A549 (cell line): ENCODE results near the gene STAT4. TPM values are rescaled to one million over a fixed set of nuclear protein-coding genes. Genes with fewer than 3 reads are reported as not detected.

ENCODE experiments used
- ATAC-seq, 2 experiments: fragments of 200-7000 bp in 1 of 2; fragments of >200 bp in 1 of 2; cut with Nextera tagmentation in 1 of 2; cut with Tn5 transposase in 1 of 2; 3 replicates each; pipeline versions ENCODE4 v1.8.0 to v1.9.1; 2018 to 2020; ENCODE audit warnings: mild to moderate bottlenecking in 1 of 2, moderate library complexity in 1 of 2
- CTCF ChIA-PET: fragments of 300-600 bp; sonication (Branson Sonifier 250); formaldehyde crosslinking; extraction: SDS; loops from one replicate; lab custom pipeline; 2021; ENCODE audit warnings: antibody characterized with exemption, inconsistent platforms; lab: Yijun Ruan, JAX
- POLR2A ChIA-PET: fragments of 350-600 bp; formaldehyde crosslinking; extraction: SDS; loops from one replicate; lab custom pipeline; 2021; ENCODE audit warnings: antibody characterized with exemption, inconsistent platforms; lab: Yijun Ruan, JAX
- DNase-seq, 2 experiments: peaks; one replicate each; pipeline versions ENCODE4 v3.0.0 to v3.0.0-alpha.2; 2011 to 2016; ENCODE audit warnings: low read depth in 1 of 2, low spot score in 1 of 2
- FAIRE-seq: peaks from 2 replicates; lab custom pipeline; 2011; peaks lifted over from hg19 to GRCh38; lab: Jason Lieb, UNC
- H3K27ac ChIP-seq, 2 experiments: fragments of >200 bp; sonication (Bioruptor Twin); formaldehyde crosslinking; 3 replicates each; pipeline ENCODE4 v1.5.1; 2016 to 2017
- H3K4me1 ChIP-seq: fragments of >200 bp; sonication (Bioruptor Twin); formaldehyde crosslinking; 3 replicates; pipeline ENCODE4 v1.6.1; 2016
- H3K4me2 ChIP-seq: fragments of >200 bp; sonication (Bioruptor Twin); formaldehyde crosslinking; 3 replicates; pipeline ENCODE4 v1.6.1; 2016
- H3K4me3 ChIP-seq: fragments of >200 bp; sonication (Bioruptor Twin); formaldehyde crosslinking; 3 replicates; pipeline ENCODE4 v1.5.1; 2016
- H3K9me3 ChIP-seq: fragments of >200 bp; sonication (Bioruptor Twin); formaldehyde crosslinking; 3 replicates; pipeline ENCODE4 v1.6.1; 2016
- CEBPB ChIP-seq, 2 experiments: fragments of >200 bp in 1 of 2; sonication (Bioruptor Twin) in 1 of 2; formaldehyde crosslinking in 1 of 2; IDR thresholded peaks; 2 replicates each; pipeline ENCODE4 v1.6.1; 2012 to 2016
- EHF ChIP-seq: fragments of 250-450 bp; sonication (Bioruptor Pico); IDR thresholded peaks from 2 replicates; pipeline ENCODE4 v1.5.0; 2020; ENCODE audit warnings: mild to moderate bottlenecking
- ELK1 ChIP-seq: fragments of 150-350 bp; IDR thresholded peaks from 2 replicates; pipeline ENCODE4 v1.6.1; 2014; ENCODE audit warnings: low read depth, mild to moderate bottlenecking, low read length
- GATA3 ChIP-seq: IDR thresholded peaks from 2 replicates; pipeline ENCODE4 v1.6.1; 2012; ENCODE audit warnings: borderline replicate concordance
- HDAC2 ChIP-seq: fragments of 200-600 bp; sonication (generic); IDR thresholded peaks from 2 replicates; pipeline ENCODE4 v1.6.1; 2016
- NFE2L2 ChIP-seq: fragments of 150-350 bp; conservative IDR thresholded peaks from 2 replicates; pipeline ENCODE4 v1.6.1; 2014; ENCODE audit warnings: low read length
- POLR2A ChIP-seq: IDR thresholded peaks from 2 replicates; pipeline ENCODE4 v1.6.1; 2012; ENCODE audit warnings: mild to moderate bottlenecking, low read length
- RFX5 ChIP-seq: fragments of 450-650 bp; IDR thresholded peaks from 2 replicates; pipeline ENCODE4 v1.7.1; 2014; ENCODE audit warnings: antibody characterized with exemption, mild to moderate bottlenecking, moderate library complexity
- RNF2 ChIP-seq: fragments of 200-600 bp; sonication (generic); IDR thresholded peaks from 2 replicates; pipeline ENCODE4 v1.6.1; 2016; ENCODE audit warnings: low read depth, mild to moderate bottlenecking, antibody characterized with exemption, moderate library complexity, borderline replicate concordance
- TFCP2L1 ChIP-seq: fragments of 250-450 bp; sonication (Bioruptor Pico); IDR thresholded peaks from 2 replicates; pipeline ENCODE4 v1.5.0; 2021; ENCODE audit warnings: mild to moderate bottlenecking
- TP53 ChIP-seq: fragments of 250-450 bp; sonication (Bioruptor Pico); IDR thresholded peaks from 2 replicates; pipeline ENCODE4 v1.5.0; 2021; ENCODE audit warnings: mild to moderate bottlenecking, moderate library complexity
- WGBS: methylation state at CpG from one replicate; pipeline ENCODE4 v1.1.6; 2017; ENCODE audit errors: missing lambda C conversion rate; 5-methylcytosine and 5-hydroxymethylcytosine counted together
- polyA plus RNA-seq, 4 experiments: library from polyadenylated mRNA; depleted of rRNA in 3 of 4; stranded (reverse); fragments of >200 nt; fragmentation: RNase III in 1 of 4; extraction: RNeasy Plus Mini Kit Qiagen cat#74134 plus additional on column Dnase treatment in 1 of 4; gene quantifications; 2 replicates in 3 of 4; 3 replicates in 1 of 4; pipeline ENCODE4 v1.2.3, GENCODE V29; 2011 to 2017
- small RNA-seq, 6 experiments: library from RNA; depleted of rRNA; stranded (forward); fragments of <200 nt; gene quantifications; one replicate each; pipeline ENCODE3, GENCODE V24; 2012

The STAT4 gene
- polyA plus RNA-seq, 2 of the 4 experiments (the other 2 are of a cell fraction), result 11.6 to 34.4 TPM

GRCh38 chr2:190979906-190980629 lies 170.7 kb downstream of the STAT4 start:
- 0 out of 3 replicates have a peak, but pooled peaks cover 3% of the 10 kb centered on the region for H3K4me1 ChIP-seq
- TF ChIP-seq RFX5 (no peak), CEBPB (IDR thresholded peaks at IDR 0.05) (no peak), EHF (no peak), RNF2 (no peak), POLR2A (no peak), ELK1 (no peak), NFE2L2 (no peak), GATA3 (no peak), TP53 (no peak), TFCP2L1 (CRISPR knock-in tag) (no peak), HDAC2 (no peak)
- FAIRE-seq (no peak), DNase-seq (no peak), ATAC-seq (no peak; a peak in 1 of 6 replicates)
- H3K27ac ChIP-seq, result 0 out of 6 replicates have a peak overlapping the region, but pooled peaks of 1 of the 2 experiments have one; percentile 4
- H3K4me3 ChIP-seq, result no peak overlapping the region
- ChIA-PET CTCF (no interaction called here), POLR2A (interaction anchor here (1.1 kb wide), 1 partner anchor 57 kb away, joined by 12 read pairs; no protein-coding TSS in a partner anchor)
- H3K4me2 ChIP-seq, result no peak overlapping the region
- WGBS, result 77% methylated on average over 10 of the region's 14 CpGs
- no peaks in the 10 kb centered on the region for H3K9me3 ChIP-seq

Small RNA genes within 50 kb of the gene (small RNA-seq; reads per million reads assigned to genes)
- 0 to 1.4 (median 0) reads per million in 6 experiments for gene RNU6-959P

Other genes starting within 250 kb of the STAT4 start
- 167 and 182 TPM in 2 replicates for gene STAT1, start 136.8 kb downstream of the STAT4 start, polyA plus RNA-seq (2011; rRNA removed)
- 104 to 107 TPM (median 105 TPM) in 3 replicates for gene STAT1, start 136.8 kb downstream of the STAT4 start, polyA plus RNA-seq (2017; fragmentation: RNase III; extraction: RNeasy Plus Mini Kit Qiagen cat#74134 plus additional on column Dnase treatment)
- 154 and 159 TPM in 2 replicates for gene MYO1B, start 94.4 kb upstream of the STAT4 start, polyA plus RNA-seq (2011; rRNA removed)
- gene MYO1B, start 94.4 kb upstream of the STAT4 start, polyA plus RNA-seq (2017; fragmentation: RNase III; extraction: RNeasy Plus Mini Kit Qiagen cat#74134 plus additional on column Dnase treatment), result 77.7 to 96.4 TPM (median 77.9 TPM) in 3 replicates